Trophoblast cell (in vitro differentiated cells and primary cell): ENCODE results near the gene VPREB1.
"Not testable (repeated sequence)": the region's sequence is repeated elsewhere in the genome, so short reads cannot be mapped to it uniquely, and the experiment has no call there.

Experiments used
- DNase-seq, 2 donors: peaks; one replicate each; pipeline ENCODE4 v3.0.0-alpha.2; 2016
- H2AFZ ChIP-seq: 2 replicates; pipeline ENCODE4 v1.6.1; 2013; ENCODE audit warnings: low read length, moderate library complexity, mild to moderate bottlenecking; ENCODE audit not compliant: insufficient read depth, poor library complexity
- H2AK5ac ChIP-seq: 2 replicates; pipeline ENCODE4 v1.6.1; 2013; ENCODE audit warnings: mild to moderate bottlenecking, low read length
- H2BK120ac ChIP-seq: 2 replicates; pipeline ENCODE4 v1.6.1; 2013; ENCODE audit warnings: low read length, mild to moderate bottlenecking, moderate library complexity; ENCODE audit not compliant: insufficient read depth, poor library complexity
- H2BK12ac ChIP-seq: 2 replicates; pipeline ENCODE4 v1.6.1; 2013; ENCODE audit warnings: mild to moderate bottlenecking, low read length, moderate library complexity
- H2BK5ac ChIP-seq: 2 replicates; pipeline ENCODE4 v1.6.1; 2013; ENCODE audit warnings: low read length, low read depth, moderate library complexity, mild to moderate bottlenecking; ENCODE audit not compliant: poor library complexity
- H3K14ac ChIP-seq: 2 replicates; pipeline ENCODE4 v1.6.1; 2013; ENCODE audit warnings: mild to moderate bottlenecking, low read length
- H3K18ac ChIP-seq: 2 replicates; pipeline ENCODE4 v1.6.1; 2013; ENCODE audit warnings: mild to moderate bottlenecking, low read length
- H3K23ac ChIP-seq: 2 replicates; pipeline ENCODE4 v1.6.1; 2013; ENCODE audit warnings: low read length
- H3K27ac ChIP-seq: 2 replicates; pipeline ENCODE4 v1.5.1; 2013; ENCODE audit warnings: low read depth, mild to moderate bottlenecking, inconsistent platforms, low read length, moderate library complexity
- H3K27me3 ChIP-seq: 2 replicates; pipeline ENCODE4 v1.6.1; 2013; ENCODE audit warnings: inconsistent platforms, mild to moderate bottlenecking, low read length, moderate library complexity; ENCODE audit not compliant: insufficient read depth
- H3K36me3 ChIP-seq, 2 experiments: 1 replicate in 1 of 2; 2 replicates in 1 of 2; pipeline ENCODE4 v1.6.1; 2013; ENCODE audit warnings: low read length in 2 of 2, mild to moderate bottlenecking in 2 of 2, moderate library complexity in 1 of 2; ENCODE audit not compliant: insufficient read depth in 2 of 2, control insufficient read depth in 1 of 2
- H3K4ac ChIP-seq: 2 replicates; pipeline ENCODE4 v1.6.1; 2013; ENCODE audit warnings: low read depth, mild to moderate bottlenecking, low read length, moderate library complexity
- H3K4me1 ChIP-seq, 2 experiments: 1 replicate in 1 of 2; 2 replicates in 1 of 2; pipeline ENCODE4 v1.6.1; 2013; ENCODE audit warnings: low read length in 2 of 2, mild to moderate bottlenecking in 2 of 2, moderate library complexity in 1 of 2; ENCODE audit not compliant: insufficient read depth in 2 of 2, control insufficient read depth in 1 of 2
- H3K4me2 ChIP-seq: 2 replicates; pipeline ENCODE4 v1.6.1; 2013; ENCODE audit warnings: inconsistent platforms, mild to moderate bottlenecking, low read length, moderate library complexity
- H3K4me3 ChIP-seq: 2 replicates; pipeline ENCODE4 v1.5.1; 2013; ENCODE audit warnings: mild to moderate bottlenecking, low read depth, low read length, inconsistent platforms
- H3K79me1 ChIP-seq: one replicate; pipeline ENCODE4 v1.6.1; 2013; ENCODE audit warnings: low read length
- H3K79me2 ChIP-seq: 2 replicates; pipeline ENCODE4 v1.6.1; 2013; ENCODE audit warnings: low read length, mild to moderate bottlenecking; ENCODE audit not compliant: control insufficient read depth, insufficient read depth, poor library complexity
- H3K9ac ChIP-seq: 2 replicates; pipeline ENCODE4 v1.6.1; 2013; ENCODE audit warnings: mild to moderate bottlenecking, low read length
- H3K9me3 ChIP-seq: 2 replicates; pipeline ENCODE4 v1.6.1; 2013; ENCODE audit warnings: low read depth, mild to moderate bottlenecking, control low read depth, inconsistent platforms, low read length; ENCODE audit not compliant: insufficient read depth
- H4K12ac ChIP-seq: 2 replicates; pipeline ENCODE4 v1.6.1; 2013; ENCODE audit warnings: low read depth, mild to moderate bottlenecking, low read length, moderate library complexity
- H4K8ac ChIP-seq: 2 replicates; pipeline ENCODE4 v1.6.1; 2013; ENCODE audit warnings: low read depth, mild to moderate bottlenecking, low read length, moderate library complexity
- H4K91ac ChIP-seq: one replicate; pipeline ENCODE4 v1.6.1; 2013; ENCODE audit warnings: low read depth, mild to moderate bottlenecking, low read length, moderate library complexity
- WGBS: extraction: QIAGEN DNeasy Blood & Tissue Kit; methylation state at CpG from one replicate; pipeline ENCODE4 v1.1.7; 2013; ENCODE audit warnings: missing lambda C conversion rate; ENCODE audit not compliant: insufficient read length, insufficient coverage; ENCODE audit errors: extremely low coverage; 5-methylcytosine and 5-hydroxymethylcytosine counted together

VPREB1 gene

DNA sequence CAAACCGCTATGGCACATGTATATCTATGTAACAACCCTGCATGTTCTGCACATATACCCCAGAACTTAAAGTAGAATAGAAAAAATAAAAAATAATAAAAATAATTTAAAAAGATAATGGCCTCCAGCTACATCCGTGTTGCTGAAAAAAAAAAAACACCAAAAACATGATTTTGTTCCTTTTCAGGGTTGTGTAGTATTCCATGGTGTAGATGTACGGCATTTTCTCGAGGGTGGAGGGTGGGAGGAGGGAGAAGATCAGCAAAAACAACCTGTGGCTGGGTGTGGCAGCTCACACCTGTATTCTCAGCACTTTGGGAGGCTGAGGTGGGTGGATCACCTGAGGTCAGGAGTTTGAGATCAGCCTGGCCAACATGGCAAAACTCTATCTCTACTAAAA lies 16.0 kb downstream of the VPREB1 start:
- WGBS = no CpG with 5 or more reads among the region's 4 CpGs
- not testable (repeated sequence) for H3K18ac ChIP-seq

GRCh38 chr22:22262332-22263074 lies 17.9 kb downstream of the VPREB1 start:
- not testable (repeated sequence) for H3K4me3 ChIP-seq, H3K9ac ChIP-seq, H4K91ac ChIP-seq, H2BK12ac ChIP-seq, H3K4ac ChIP-seq, H2AFZ ChIP-seq, H2BK120ac ChIP-seq, H3K27ac ChIP-seq, H3K23ac ChIP-seq, H3K4me1 ChIP-seq, H3K9me3 ChIP-seq, DNase-seq, H2AK5ac ChIP-seq, H4K12ac ChIP-seq, H2BK5ac ChIP-seq, H3K79me1 ChIP-seq, H3K36me3 ChIP-seq, H3K14ac ChIP-seq, H4K8ac ChIP-seq, H3K79me2 ChIP-seq, H3K27me3 ChIP-seq, H3K18ac ChIP-seq, H3K4me2 ChIP-seq
- no CpG with 5 or more reads among the region's 3 CpGs for WGBS

More for the DNA sequence above, 16.0 kb downstream of the VPREB1 start:
- H3K9me3 ChIP-seq, H3K4me3 ChIP-seq, H3K79me1 ChIP-seq, H4K8ac ChIP-seq, H3K36me3 ChIP-seq, H4K91ac ChIP-seq, DNase-seq, H3K79me2 ChIP-seq, H3K4ac ChIP-seq, H2AK5ac ChIP-seq, H2BK12ac ChIP-seq, H3K4me1 ChIP-seq, H3K9ac ChIP-seq, H2BK120ac ChIP-seq, H3K14ac ChIP-seq, H3K4me2 ChIP-seq, H4K12ac ChIP-seq, H3K27me3 ChIP-seq, H3K27ac ChIP-seq, H3K23ac ChIP-seq, H2BK5ac ChIP-seq, H2AFZ ChIP-seq: not testable (repeated sequence)

- no CpG with 5 or more reads among the region's 3 CpGs for WGBS
- H3K23ac ChIP-seq, H3K4me1 ChIP-seq, H3K27me3 ChIP-seq, H2BK120ac ChIP-seq, H3K79me2 ChIP-seq, H2AK5ac ChIP-seq, H2BK5ac ChIP-seq, H3K36me3 ChIP-seq, H3K4me2 ChIP-seq, H3K18ac ChIP-seq, H3K14ac ChIP-seq, H4K12ac ChIP-seq, DNase-seq, H3K79me1 ChIP-seq, H3K27ac ChIP-seq, H4K8ac ChIP-seq, H3K4me3 ChIP-seq, H2BK12ac ChIP-seq, H4K91ac ChIP-seq, H2AFZ ChIP-seq, H3K9me3 ChIP-seq, H3K9ac ChIP-seq, H3K4ac ChIP-seq: not testable (repeated sequence)
Observed at GRCh38 chr22:22263823-22264222, 19.2 kb downstream of the VPREB1 start.

GRCh38 chr22:22270036-22270676 lies 25.6 kb downstream of the VPREB1 start:
- not testable (repeated sequence) for H2BK120ac ChIP-seq, H2BK5ac ChIP-seq, H4K91ac ChIP-seq, H3K27ac ChIP-seq, H3K27me3 ChIP-seq, H3K4ac ChIP-seq, H3K79me2 ChIP-seq, H3K9ac ChIP-seq, H3K36me3 ChIP-seq, H3K18ac ChIP-seq, H3K9me3 ChIP-seq, H3K4me1 ChIP-seq, H4K8ac ChIP-seq, H3K14ac ChIP-seq, H4K12ac ChIP-seq, H3K23ac ChIP-seq, H2BK12ac ChIP-seq, H2AK5ac ChIP-seq, H2AFZ ChIP-seq, H3K4me2 ChIP-seq, H3K4me3 ChIP-seq, H3K79me1 ChIP-seq, DNase-seq
- no CpG with 5 or more reads among the region's 7 CpGs for WGBS
